Effector memory CD4-positive, alpha-beta T cell (primary cell): ENCODE data around the gene TSC22D4.
"Not testable (repeated sequence)": the region's sequence is repeated elsewhere in the genome, so short reads cannot be mapped to it uniquely, and the experiment has no call there.

Experiments used
- DNase-seq, 3 donors: peaks; one replicate each; pipeline ENCODE4 v3.0.0-alpha.2; 2020
- H3K27ac ChIP-seq: 2 replicates; pipeline ENCODE4 v1.7.0; 2013; ENCODE audit warnings: mild to moderate bottlenecking, low read length, moderate library complexity; ENCODE audit not compliant: insufficient read depth, poor library complexity, severe bottlenecking
- H3K27me3 ChIP-seq: replicated peaks from 2 replicates; pipeline ENCODE4 v1.7.0; 2013; ENCODE audit warnings: mild to moderate bottlenecking, low read length; ENCODE audit not compliant: insufficient read depth, control insufficient read depth, poor library complexity, severe bottlenecking
- H3K36me3 ChIP-seq: 2 replicates; pipeline ENCODE4 v1.7.0; 2013; ENCODE audit warnings: mild to moderate bottlenecking, low read length, moderate library complexity; ENCODE audit not compliant: control insufficient read depth, insufficient read depth
- H3K4me1 ChIP-seq: 2 replicates; pipeline ENCODE4 v1.7.0; 2013; ENCODE audit warnings: low read length, mild to moderate bottlenecking; ENCODE audit not compliant: control insufficient read depth, insufficient read depth, poor library complexity, severe bottlenecking
- H3K4me3 ChIP-seq: 2 replicates; pipeline ENCODE4 v1.7.0; 2013; ENCODE audit warnings: low read length, low read depth, mild to moderate bottlenecking; ENCODE audit not compliant: insufficient read depth, poor library complexity, severe bottlenecking
- H3K9me3 ChIP-seq: 2 replicates; pipeline ENCODE4 v1.7.0; 2013; ENCODE audit warnings: mild to moderate bottlenecking, low read length, moderate library complexity; ENCODE audit not compliant: control insufficient read depth

TSC22D4 gene

DNA sequence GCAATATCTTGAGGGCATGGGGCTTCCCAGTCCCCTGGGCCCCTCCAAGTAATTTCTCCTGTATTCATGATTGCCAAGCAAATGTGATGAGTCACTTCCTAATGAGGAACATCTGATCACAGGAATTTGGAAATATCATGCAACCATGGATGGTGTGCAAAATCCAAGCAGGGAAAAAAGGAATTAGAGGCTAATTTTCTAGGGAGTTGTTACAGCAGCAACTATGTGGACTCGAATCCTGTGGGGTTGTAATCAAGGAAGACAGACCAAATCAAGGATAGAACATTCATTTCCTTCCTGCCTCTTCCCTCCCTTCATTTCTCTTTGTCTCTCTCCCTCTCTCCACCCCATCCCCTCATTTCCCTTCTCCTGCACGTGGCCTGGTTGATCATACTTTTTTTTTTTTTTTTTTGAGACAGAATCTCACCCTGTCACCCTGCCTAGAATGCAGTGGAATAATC is 36.1 kb upstream of the TSC22D4 start:
- no peak for DNase-seq
- H3K36me3 ChIP-seq, result no peaks in the 10 kb centered on the region
- peaks cover 22% of the 10 kb centered on the region for H3K4me1 ChIP-seq
- H3K27ac ChIP-seq, result no peak overlapping the region
- H3K9me3 ChIP-seq, result no peaks in the 10 kb centered on the region
- H3K4me3 ChIP-seq, result no peak overlapping the region
- no peaks in the 10 kb centered on the region for H3K27me3 ChIP-seq

DNA sequence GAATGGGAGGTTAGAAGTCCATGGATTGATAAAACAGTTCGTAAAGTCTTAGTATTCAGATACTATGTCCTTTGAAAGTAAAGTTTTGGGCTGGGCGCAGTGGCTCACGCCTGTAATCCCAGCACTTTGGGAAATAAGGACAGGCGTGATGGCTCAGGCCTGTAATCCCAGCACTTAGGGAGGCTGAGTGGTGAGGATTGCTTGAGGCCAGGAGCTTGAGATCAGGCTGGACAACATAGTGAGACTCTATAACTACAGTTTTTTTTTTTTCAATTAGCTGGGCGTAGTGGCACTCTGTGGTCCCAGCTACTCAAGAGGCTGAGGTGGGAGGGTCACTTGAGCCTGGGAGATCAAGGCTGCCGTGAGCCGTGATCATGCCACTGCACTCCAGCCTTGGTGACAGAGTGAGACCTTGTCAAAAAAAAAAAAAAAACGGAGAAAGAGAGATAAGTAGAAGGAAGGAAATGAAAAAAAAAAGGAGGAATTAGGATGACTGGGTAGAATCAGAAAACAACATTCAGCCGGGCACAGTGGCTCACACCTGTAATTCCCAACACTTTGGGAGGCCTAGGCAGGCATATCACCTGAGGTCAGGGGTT is 34.3 kb upstream of the TSC22D4 start:
- no peak for DNase-seq
- peaks cover 22% of the 10 kb centered on the region for H3K4me1 ChIP-seq
- no peaks in the 10 kb centered on the region for H3K9me3 ChIP-seq
- H3K27ac ChIP-seq, result no peak overlapping the region
- H3K27me3 ChIP-seq, result no peaks in the 10 kb centered on the region
- no peak overlapping the region for H3K4me3 ChIP-seq
- H3K36me3 ChIP-seq, result no peaks in the 10 kb centered on the region

DNA sequence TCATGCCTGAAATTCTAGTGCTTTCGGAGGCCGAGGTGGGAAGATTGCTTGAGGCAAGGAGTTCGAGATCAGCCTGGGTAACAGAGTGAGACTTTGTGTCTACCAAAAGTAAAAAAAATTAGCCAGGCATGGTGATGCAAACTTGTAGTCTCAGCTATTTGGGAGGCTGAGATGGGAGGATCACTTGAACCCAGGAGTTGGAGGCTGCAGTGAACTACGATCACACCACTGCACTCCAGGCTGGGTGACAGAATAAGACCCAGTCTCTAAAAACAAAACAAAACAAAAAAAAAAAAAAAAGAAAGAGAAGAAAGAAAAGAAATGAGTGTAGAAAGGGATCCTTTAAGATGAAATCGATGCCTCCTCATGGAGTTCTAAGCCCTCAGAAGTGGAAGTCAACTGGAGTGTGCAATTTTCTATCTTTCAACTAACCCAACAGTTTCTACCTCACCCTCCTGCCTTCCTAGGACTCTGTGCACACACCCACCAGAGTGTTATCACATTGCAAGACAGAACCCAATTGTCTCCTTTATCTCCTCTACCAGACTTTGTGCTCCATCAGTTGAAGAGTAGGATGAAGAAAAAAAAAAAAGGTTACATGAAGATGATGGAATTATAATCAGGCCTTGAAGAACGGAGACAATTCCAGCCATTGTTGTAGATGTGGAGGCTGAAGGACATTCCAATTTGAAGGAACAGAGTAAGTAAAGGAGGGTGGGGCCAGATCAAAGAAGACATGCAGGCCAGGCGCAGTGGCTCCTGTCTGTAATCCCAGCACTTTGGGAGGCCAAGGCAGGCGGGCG is 31.6 kb upstream of the TSC22D4 start:
- DNase-seq, result no peak
- no peaks in the 10 kb centered on the region for H3K9me3 ChIP-seq
- no peaks in the 10 kb centered on the region for H3K36me3 ChIP-seq
- peaks cover 8% of the 10 kb centered on the region for H3K4me1 ChIP-seq
- no peaks in the 10 kb centered on the region for H3K27me3 ChIP-seq
- H3K27ac ChIP-seq, result no peak overlapping the region
- no peak overlapping the region for H3K4me3 ChIP-seq

DNA sequence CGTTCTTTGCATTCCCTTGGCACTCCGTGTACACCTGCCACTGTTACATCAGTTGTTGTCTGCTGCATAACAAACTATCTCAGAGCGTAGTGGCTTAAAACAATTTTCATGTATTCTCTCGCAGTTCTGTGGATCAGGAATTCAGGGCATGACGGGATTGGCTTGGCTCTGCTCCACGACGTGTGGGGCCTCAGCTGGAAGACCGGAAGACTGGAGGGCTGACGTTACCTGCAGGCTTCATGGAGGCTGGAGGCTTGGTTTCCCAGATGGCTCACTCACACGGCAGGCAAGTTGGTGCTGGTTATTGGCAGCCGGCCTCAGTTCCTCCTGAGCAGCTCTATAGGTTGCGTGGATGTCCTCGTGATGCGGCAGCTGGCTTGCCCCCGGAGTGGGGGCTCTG is 30.2 kb upstream of the TSC22D4 start:
- Histone ChIP-seq H3K27ac (no peak overlapping the region), H3K4me1 (no peaks in the 10 kb centered on the region), H3K9me3 (no peaks in the 10 kb centered on the region), H3K36me3 (no peaks in the 10 kb centered on the region), H3K27me3 (no peaks in the 10 kb centered on the region), H3K4me3 (no peak overlapping the region)
- DNase-seq, result no peak

DNA sequence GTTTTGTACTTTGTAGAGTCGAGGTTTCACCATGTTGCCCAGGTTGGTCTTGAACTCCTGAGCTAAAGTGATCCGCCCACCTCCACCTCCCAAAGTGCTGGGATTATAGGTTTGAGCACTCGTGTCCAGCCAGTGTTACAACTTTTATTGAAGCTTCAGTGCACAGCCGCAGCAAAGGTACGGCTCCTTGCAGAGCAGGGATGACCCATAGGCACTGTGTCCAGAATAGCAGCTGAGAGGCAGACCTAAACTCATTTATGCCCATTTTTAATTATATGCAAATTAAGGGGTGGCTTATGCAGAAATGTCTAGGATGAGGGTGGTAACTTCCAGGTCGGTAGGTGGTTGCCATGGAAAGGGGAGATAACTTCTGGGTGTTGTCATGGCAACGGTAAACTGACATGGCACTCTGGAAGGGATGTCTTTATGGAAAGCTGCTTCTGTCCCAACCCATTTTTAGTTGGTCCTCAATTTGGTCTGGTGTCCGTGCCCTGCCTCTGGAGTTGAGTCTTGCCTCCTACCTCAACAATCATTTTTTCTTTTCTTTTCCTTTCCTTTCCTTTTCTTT is 27.4 kb upstream of the TSC22D4 start:
- Histone ChIP-seq H3K4me1 (no peaks in the 10 kb centered on the region), H3K36me3 (no peaks in the 10 kb centered on the region), H3K9me3 (no peaks in the 10 kb centered on the region), H3K4me3 (no peak overlapping the region), H3K27me3 (no peaks in the 10 kb centered on the region), H3K27ac (no peak overlapping the region)
- no peak for DNase-seq

DNA sequence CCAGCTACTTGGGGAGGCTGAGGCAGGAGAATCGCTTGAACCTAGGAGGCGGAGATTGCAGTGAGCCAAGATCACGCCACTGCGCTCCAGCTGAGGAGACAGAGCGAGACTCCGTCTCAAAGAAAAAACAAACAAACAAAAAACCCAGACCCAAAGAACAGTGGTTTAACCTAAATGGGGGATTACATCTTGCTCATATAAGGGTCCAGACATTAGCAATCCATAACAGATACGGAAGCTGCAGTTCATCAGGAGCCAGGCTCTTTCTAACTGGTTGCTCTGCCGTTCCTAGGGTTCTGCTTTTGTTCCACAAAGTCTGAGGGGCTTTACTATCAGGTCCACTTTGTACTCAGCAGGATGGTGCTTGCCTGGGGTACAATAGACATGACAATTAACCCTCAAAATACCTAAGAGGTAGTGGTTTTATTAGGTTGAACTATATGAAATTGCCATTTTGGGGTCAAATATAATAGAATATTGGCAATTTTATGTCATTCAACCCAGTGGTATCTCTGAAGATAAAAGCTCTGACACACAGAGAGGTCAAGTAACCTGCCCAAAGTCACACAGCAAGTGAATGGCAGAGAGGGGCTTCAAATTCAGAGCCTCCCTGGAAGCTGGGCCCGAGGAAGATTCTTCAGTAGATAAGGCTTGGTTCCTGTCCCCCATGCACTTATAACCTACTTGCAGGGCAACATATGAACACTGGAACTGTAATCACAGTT is 26.0 kb upstream of the TSC22D4 start:
- H3K4me3 ChIP-seq, result no peak overlapping the region
- H3K36me3 ChIP-seq, result no peaks in the 10 kb centered on the region
- H3K27ac ChIP-seq, result no peak overlapping the region
- no peaks in the 10 kb centered on the region for H3K27me3 ChIP-seq
- no peaks in the 10 kb centered on the region for H3K4me1 ChIP-seq
- no peak for DNase-seq
- H3K9me3 ChIP-seq, result no peaks in the 10 kb centered on the region

DNA sequence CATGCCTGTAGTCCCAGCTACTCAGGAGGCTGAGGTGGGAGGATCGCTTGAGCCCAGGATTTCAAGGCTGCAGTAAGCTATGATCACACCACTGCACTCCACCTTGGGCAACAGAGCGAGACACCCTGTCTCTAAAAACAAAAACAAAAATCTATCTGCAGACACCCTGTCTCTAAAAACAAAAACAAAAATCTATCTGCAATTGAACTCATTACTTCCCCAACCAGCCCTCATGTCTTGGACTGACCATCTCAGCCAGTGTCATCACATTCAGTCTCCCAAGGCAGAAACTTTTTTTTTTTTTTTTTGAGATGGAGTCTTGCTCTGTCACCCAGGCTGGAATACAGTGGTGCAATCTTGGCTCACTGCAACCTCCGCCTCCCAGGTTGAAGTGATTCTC is 25.0 kb upstream of the TSC22D4 start:
- not testable (repeated sequence) for H3K36me3 ChIP-seq, H3K27me3 ChIP-seq, H3K4me3 ChIP-seq, H3K27ac ChIP-seq, H3K9me3 ChIP-seq, H3K4me1 ChIP-seq, DNase-seq

DNA sequence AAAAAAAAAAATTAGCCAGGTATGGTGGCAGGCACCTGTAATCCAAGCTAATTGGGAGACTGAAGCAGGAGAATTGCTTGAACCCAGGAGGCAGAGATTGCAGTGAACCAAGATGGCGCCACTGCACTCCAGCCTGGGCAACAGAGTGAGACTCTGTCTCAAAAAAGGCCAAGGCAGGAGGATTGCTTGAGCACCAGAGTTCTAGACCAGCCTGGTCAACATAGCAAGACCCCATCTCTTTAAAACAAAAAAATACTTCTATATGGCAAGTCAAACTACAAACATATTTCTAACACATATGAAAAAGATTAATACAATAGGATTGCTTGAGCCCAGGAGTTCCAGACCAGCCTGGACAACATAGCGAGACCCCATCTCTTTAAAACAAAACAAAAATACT is 21.7 kb upstream of the TSC22D4 start:
- H3K4me1 ChIP-seq, H3K27me3 ChIP-seq, H3K27ac ChIP-seq, H3K36me3 ChIP-seq, H3K4me3 ChIP-seq, DNase-seq, H3K9me3 ChIP-seq: not testable (repeated sequence)

DNA sequence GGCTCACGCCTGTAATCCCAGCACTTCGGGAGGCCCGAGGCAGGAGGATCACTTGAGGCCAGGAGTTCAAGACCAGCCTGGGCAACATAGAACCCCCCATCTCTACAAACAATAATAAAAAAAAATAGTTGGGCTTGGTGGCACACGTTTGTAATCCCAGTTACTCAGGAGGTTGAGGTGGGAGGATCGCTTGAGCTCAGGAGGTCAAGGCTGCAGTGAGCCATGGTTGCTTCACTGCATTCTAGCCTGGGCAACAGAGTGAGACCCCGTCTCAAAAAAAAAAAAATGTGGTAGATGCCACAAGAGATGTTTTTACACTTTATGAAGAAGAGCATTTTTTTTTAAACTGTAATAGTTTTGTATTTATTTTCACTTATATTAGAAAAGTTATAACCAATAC is 17.5 kb upstream of the TSC22D4 start:
- H3K27ac ChIP-seq, result no peak overlapping the region
- no peaks in the 10 kb centered on the region for H3K9me3 ChIP-seq
- no peak for DNase-seq
- no peaks in the 10 kb centered on the region for H3K36me3 ChIP-seq
- no peak overlapping the region for H3K4me3 ChIP-seq
- H3K27me3 ChIP-seq, result no peaks in the 10 kb centered on the region
- peaks cover 14% of the 10 kb centered on the region for H3K4me1 ChIP-seq
